Fibroblast of lung (primary cell): ENCODE data around the gene TNFSF8. TPM values are rescaled to one million over a fixed set of nuclear protein-coding genes. Genes with fewer than 3 reads are reported as not detected.
A peak's percentile ranks its signal among the peaks of the same experiment; 100 is the strongest.

Experiments
- DNase-seq, 2 donors: peaks; one replicate each; pipeline versions ENCODE4 v3.0.0 to v3.0.0-alpha.2; 2010; ENCODE audit warnings: low read depth in 2 of 2
- H2AFZ ChIP-seq: 2 replicates; pipeline ENCODE4 v1.5.1; 2012; ENCODE audit warnings: low read length, control low read depth, inconsistent platforms
- H3K27ac ChIP-seq: 2 replicates; pipeline ENCODE4 v1.5.1; 2011; ENCODE audit warnings: low read length, control low read depth; ENCODE audit not compliant: insufficient read depth
- H3K27me3 ChIP-seq: 2 replicates; pipeline ENCODE4 v1.5.1; 2011; ENCODE audit warnings: mild to moderate bottlenecking, low read length; ENCODE audit not compliant: control insufficient read depth, insufficient read depth
- H3K36me3 ChIP-seq: 2 replicates; pipeline ENCODE4 v1.5.1; 2011; ENCODE audit warnings: low read length; ENCODE audit not compliant: control insufficient read depth, insufficient read depth
- H3K4me1 ChIP-seq: 2 replicates; pipeline ENCODE4 v1.5.1; 2011; ENCODE audit warnings: low read length; ENCODE audit not compliant: control insufficient read depth, insufficient read depth; ENCODE audit errors: extremely low read depth
- H3K4me2 ChIP-seq: 2 replicates; pipeline ENCODE4 v1.5.1; 2011; ENCODE audit warnings: low read length, control low read depth; ENCODE audit not compliant: insufficient read depth; ENCODE audit errors: extremely low read depth
- H3K4me3 ChIP-seq, 4 experiments: fragments of 200-600 bp in 1 of 4; sonication (generic) in 1 of 4; replicated peaks in 1 of 4; 2 replicates each; pipeline ENCODE4 v1.5.1; 2011 to 2016; ENCODE audit warnings: low read length in 4 of 4, low read depth in 3 of 4, mild to moderate bottlenecking in 3 of 4, control low read depth in 2 of 4, inconsistent platforms in 1 of 4, mixed read lengths in 1 of 4; ENCODE audit not compliant: insufficient read depth in 1 of 4; ENCODE audit errors: control extremely low read depth in 1 of 4
- H3K79me2 ChIP-seq: 2 replicates; pipeline ENCODE4 v1.5.1; 2012; ENCODE audit warnings: mild to moderate bottlenecking, low read length, inconsistent platforms; ENCODE audit not compliant: control insufficient read depth, insufficient read depth
- H3K9ac ChIP-seq: 2 replicates; pipeline ENCODE4 v1.5.1; 2011; ENCODE audit warnings: mild to moderate bottlenecking, low read length, control low read depth; ENCODE audit not compliant: insufficient read depth
- H3K9me3 ChIP-seq: 2 replicates; pipeline ENCODE4 v1.5.1; 2012; ENCODE audit warnings: low read depth, low read length; ENCODE audit not compliant: control insufficient read depth, insufficient read depth
- H4K20me1 ChIP-seq: 2 replicates; pipeline ENCODE4 v1.5.1; 2011; ENCODE audit warnings: low read length; ENCODE audit not compliant: control insufficient read depth, insufficient read depth; ENCODE audit errors: extremely low read depth
- EZH2 ChIP-seq: IDR thresholded peaks from 2 replicates; pipeline ENCODE4 v1.5.1; 2012; ENCODE audit warnings: low read length, control low read depth, mild to moderate bottlenecking; ENCODE audit errors: missing control alignments
- polyA plus RNA-seq, 2 donors: library from polyadenylated mRNA; depleted of rRNA in 1 of 2; stranded (reverse) in 1 of 2; unstranded in 1 of 2; fragments of >200 nt; gene quantifications; 2 replicates each; pipeline ENCODE4 v1.2.1, GENCODE V29; 2011 to 2012; ENCODE audit warnings: missing spikeins in 1 of 2
- total RNA-seq: library from RNA; depleted of rRNA; stranded (reverse); fragments of >200 nt; gene quantifications from 2 replicates; pipeline ENCODE4 v1.2.1, GENCODE V29; 2014
- TF ChIP-seq, protein P1 (sequence below), 2 donors: IDR thresholded peaks in 1 of 2; conservative IDR thresholded peaks in 1 of 2; 1 replicate in 1 of 2; 2 replicates in 1 of 2; pipeline ENCODE4 v1.5.1; 2011 to 2012; ENCODE audit warnings: low read length in 2 of 2, control low read depth in 1 of 2, inconsistent platforms in 1 of 2, low read depth in 1 of 2, mild to moderate bottlenecking in 1 of 2

Gene TNFSF8
- total and polyA plus RNA-seq, 2 donors (not counting 1 experiment from before 2014, with no cell fraction given), result not detected

- no peaks in the 10 kb centered on the region for H3K4me1 ChIP-seq
- H3K9ac ChIP-seq, result no peak overlapping the region
- no peaks in the 10 kb centered on the region for H4K20me1 ChIP-seq
- no peaks in the 10 kb centered on the region for H3K36me3 ChIP-seq
- H3K27ac ChIP-seq, result no peak overlapping the region
- H3K4me2 ChIP-seq, result no peak overlapping the region
- no peak overlapping the region for H3K4me3 ChIP-seq
- DNase-seq, result no peak
- no peak for TF ChIP-seq EZH2
- no peaks in the 10 kb centered on the region for H3K9me3 ChIP-seq
- H3K27me3 ChIP-seq, result no peaks in the 10 kb centered on the region
- no peaks in the 10 kb centered on the region for H3K79me2 ChIP-seq
- no peak overlapping the region for H2AFZ ChIP-seq
Measured at GRCh38 chr9:114909661-114910060, 20.7 kb downstream of the TNFSF8 start.

GRCh38 chr9:114908805-114909448, 21.5 kb downstream of the TNFSF8 start:
- Histone ChIP-seq H3K9me3 (no peaks in the 10 kb centered on the region), H2AFZ (no peak overlapping the region), H3K9ac (no peak overlapping the region), H3K79me2 (no peaks in the 10 kb centered on the region), H4K20me1 (no peaks in the 10 kb centered on the region), H3K4me3 (no peak overlapping the region), H3K36me3 (no peaks in the 10 kb centered on the region), H3K4me2 (no peak overlapping the region), H3K27me3 (no peaks in the 10 kb centered on the region), H3K4me1 (no peaks in the 10 kb centered on the region), H3K27ac (no peak overlapping the region)
- DNase-seq, result peak in 1 of 2 donors; percentile 67
- TF ChIP-seq, protein P1, sequence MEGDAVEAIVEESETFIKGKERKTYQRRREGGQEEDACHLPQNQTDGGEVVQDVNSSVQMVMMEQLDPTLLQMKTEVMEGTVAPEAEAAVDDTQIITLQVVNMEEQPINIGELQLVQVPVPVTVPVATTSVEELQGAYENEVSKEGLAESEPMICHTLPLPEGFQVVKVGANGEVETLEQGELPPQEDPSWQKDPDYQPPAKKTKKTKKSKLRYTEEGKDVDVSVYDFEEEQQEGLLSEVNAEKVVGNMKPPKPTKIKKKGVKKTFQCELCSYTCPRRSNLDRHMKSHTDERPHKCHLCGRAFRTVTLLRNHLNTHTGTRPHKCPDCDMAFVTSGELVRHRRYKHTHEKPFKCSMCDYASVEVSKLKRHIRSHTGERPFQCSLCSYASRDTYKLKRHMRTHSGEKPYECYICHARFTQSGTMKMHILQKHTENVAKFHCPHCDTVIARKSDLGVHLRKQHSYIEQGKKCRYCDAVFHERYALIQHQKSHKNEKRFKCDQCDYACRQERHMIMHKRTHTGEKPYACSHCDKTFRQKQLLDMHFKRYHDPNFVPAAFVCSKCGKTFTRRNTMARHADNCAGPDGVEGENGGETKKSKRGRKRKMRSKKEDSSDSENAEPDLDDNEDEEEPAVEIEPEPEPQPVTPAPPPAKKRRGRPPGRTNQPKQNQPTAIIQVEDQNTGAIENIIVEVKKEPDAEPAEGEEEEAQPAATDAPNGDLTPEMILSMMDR (conservative IDR thresholded peaks at IDR 0.05 in 1 of 2, IDR thresholded peaks at IDR 0.05 in 1 of 2; ENCODE audit: low read depth in 1 of 2, low read length in 2 of 2), result no peak
- no peak for TF ChIP-seq EZH2

- peak in 1 of 2 donors; percentile 63 for DNase-seq
- no peak overlapping the region for H3K9ac ChIP-seq
- no peaks in the 10 kb centered on the region for H3K4me1 ChIP-seq
- H4K20me1 ChIP-seq, result no peaks in the 10 kb centered on the region
- no peak overlapping the region for H3K4me2 ChIP-seq
- H3K79me2 ChIP-seq, result no peaks in the 10 kb centered on the region
- no peak overlapping the region for H3K4me3 ChIP-seq
- H3K36me3 ChIP-seq, result no peaks in the 10 kb centered on the region
- H3K27me3 ChIP-seq, result no peaks in the 10 kb centered on the region
- H3K27ac ChIP-seq, result no peak overlapping the region
- no peak for TF ChIP-seq EZH2
- TF ChIP-seq, protein P1 (conservative IDR thresholded peaks at IDR 0.05 in 1 of 2, IDR thresholded peaks at IDR 0.05 in 1 of 2; ENCODE audit: low read depth in 1 of 2, low read length in 2 of 2), result no peak
- H3K9me3 ChIP-seq, result no peaks in the 10 kb centered on the region
- H2AFZ ChIP-seq, result no peak overlapping the region
Measured at GRCh38 chr9:114908104-114908622, 22.2 kb downstream of the TNFSF8 start.
